ENCODE data around the gene BCL2L2. TPM values are rescaled to one million over a fixed set of nuclear protein-coding genes. Genes with fewer than 3 reads are reported as not detected.
A peak's percentile ranks its signal among the peaks of the same experiment; 100 is the strongest.
"Not testable (repeated sequence)": the region's sequence is repeated elsewhere in the genome, so short reads cannot be mapped to it uniquely, and the experiment has no call there.

BCL2L2 gene
- polyA plus RNA-seq, 3 donors from 2014 or later = 0.07 to 1.2 (median 0.69) TPM

GRCh38 chr14:23322568-23323517 is 16.2 kb downstream of the BCL2L2 start:
- Mint-ChIP-seq H3K9me3 (no peaks in the 10 kb centered on the region), H3K4me1 (peaks cover 30 to 36% of the 10 kb centered on the region in 2 donors), H3K36me3 (peaks cover 6 to 20% (median 11%) of the 10 kb centered on the region in 3 donors), H3K4me3 (peak overlapping the region; percentile 86 to 93 (median 90)), H3K27ac (peak overlapping the region; percentile 88 to 98 (median 92)), H3K27me3 (ENCODE audit: low read depth in 3 of 3) (peaks cover 5 to 13% (median 6%) of the 10 kb centered on the region in 3 donors)
- DNase-seq = no peak

DNA sequence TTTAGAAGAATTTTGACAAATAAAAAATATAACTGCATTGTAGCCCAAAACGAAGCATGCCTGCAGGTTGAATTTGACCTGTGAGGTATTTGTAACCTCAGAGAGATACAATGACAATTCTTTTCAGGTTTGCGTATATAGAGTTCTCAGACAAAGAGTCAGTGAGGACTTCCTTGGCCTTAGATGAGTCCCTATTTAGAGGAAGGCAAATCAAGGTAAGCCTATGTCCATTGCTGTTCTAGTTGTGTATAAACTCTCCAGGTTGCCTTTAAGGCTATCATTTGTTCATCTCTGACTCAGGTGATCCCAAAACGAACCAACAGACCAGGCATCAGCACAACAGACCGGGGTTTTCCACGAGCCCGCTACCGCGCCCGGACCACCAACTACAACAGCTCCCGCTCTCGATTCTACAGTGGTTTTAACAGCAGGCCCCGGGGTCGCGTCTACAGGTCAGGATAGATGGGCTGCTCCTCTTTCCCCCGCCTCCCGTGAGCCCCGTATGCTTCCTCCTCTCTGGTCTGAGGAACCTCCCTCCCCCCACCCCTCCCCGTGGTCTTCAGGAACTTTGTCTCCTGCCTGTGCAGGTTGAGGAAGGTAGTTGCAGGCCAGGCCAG is 17.3 kb downstream of the BCL2L2 start:
- H3K36me3 Mint-ChIP-seq = peaks cover 6 to 20% (median 11%) of the 10 kb centered on the region in 3 donors
- H3K4me3 Mint-ChIP-seq = no peak overlapping the region
- peaks cover 30 to 36% of the 10 kb centered on the region in 2 donors for H3K4me1 Mint-ChIP-seq
- peaks cover 5 to 15% (median 6%) of the 10 kb centered on the region in 3 donors for H3K27me3 Mint-ChIP-seq (ENCODE audit: low read depth in 3 of 3)
- no peak for DNase-seq
- peak overlapping the region in 1 of 6 donors; percentile 12 for H3K27ac Mint-ChIP-seq
- no peaks in the 10 kb centered on the region for H3K9me3 Mint-ChIP-seq

GRCh38 chr14:23324455-23324846 is 17.8 kb downstream of the BCL2L2 start:
- Mint-ChIP-seq H3K4me1 (peaks cover 30 to 35% of the 10 kb centered on the region in 2 donors), H3K27ac (peak overlapping the region in 1 of 6 donors; percentile 12), H3K27me3 (ENCODE audit: low read depth in 3 of 3) (peaks cover 6 to 15% (median 6%) of the 10 kb centered on the region in 3 donors), H3K36me3 (peaks cover 6 to 20% (median 11%) of the 10 kb centered on the region in 3 donors), H3K4me3 (no peak overlapping the region), H3K9me3 (no peaks in the 10 kb centered on the region)
- DNase-seq = no peak

DNA sequence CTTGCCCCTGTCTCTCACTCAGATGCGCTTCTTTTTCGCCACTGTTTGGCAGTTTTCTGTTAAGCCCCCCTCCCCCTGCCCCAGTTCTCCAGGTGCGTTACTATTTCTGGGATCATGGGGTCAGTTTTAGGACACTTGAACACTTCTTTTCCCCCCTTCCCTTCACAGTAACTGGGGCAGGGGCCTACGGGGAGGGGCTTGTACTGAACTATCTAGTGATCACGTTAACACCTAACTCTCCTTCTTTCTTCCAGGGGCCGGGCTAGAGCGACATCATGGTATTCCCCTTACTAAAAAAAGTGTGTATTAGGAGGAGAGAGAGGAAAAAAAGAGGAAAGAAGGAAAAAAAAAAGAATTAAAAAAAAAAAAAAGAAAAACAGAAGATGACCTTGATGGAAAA is 18.4 kb downstream of the BCL2L2 start:
- H3K27me3 Mint-ChIP-seq (ENCODE audit: low read depth in 3 of 3) = peaks cover 6 to 15% (median 11%) of the 10 kb centered on the region in 3 donors
- H3K4me3 Mint-ChIP-seq = no peak overlapping the region
- H3K27ac Mint-ChIP-seq = peak overlapping the region in 3 of 6 donors; percentile 30 to 50 (median 43)
- no peak for DNase-seq
- H3K4me1 Mint-ChIP-seq = peaks cover 26 to 29% of the 10 kb centered on the region in 2 donors
- no peaks in the 10 kb centered on the region for H3K9me3 Mint-ChIP-seq
- H3K36me3 Mint-ChIP-seq = peaks cover 6 to 20% (median 11%) of the 10 kb centered on the region in 3 donors

- not testable (repeated sequence) for H3K4me3 Mint-ChIP-seq
Measured at GRCh38 chr14:23325746-23326145, 19.1 kb downstream of the BCL2L2 start.

GRCh38 chr14:23326491-23327332 is 20.1 kb downstream of the BCL2L2 start:
- no peaks in the 10 kb centered on the region for H3K9me3 Mint-ChIP-seq
- peaks cover 6 to 20% (median 11%) of the 10 kb centered on the region in 3 donors for H3K36me3 Mint-ChIP-seq
- DNase-seq = no peak
- H3K4me1 Mint-ChIP-seq = peaks cover 17 to 20% of the 10 kb centered on the region in 2 donors
- H3K27me3 Mint-ChIP-seq (ENCODE audit: low read depth in 3 of 3) = peaks cover 2 to 5% (median 4%) of the 10 kb centered on the region in 3 donors
- H3K27ac Mint-ChIP-seq = peak overlapping the region in 4 of 6 donors; percentile 30 to 48 (median 40)
- H3K4me3 Mint-ChIP-seq = no peak overlapping the region

More at GRCh38 chr14:23325746-23326145, 19.1 kb downstream of the BCL2L2 start:
- H3K27ac Mint-ChIP-seq = peak overlapping the region in 3 of 6 donors; percentile 8 to 48 (median 39)
- H3K4me1 Mint-ChIP-seq = peaks cover 18 to 22% of the 10 kb centered on the region in 2 donors
- peaks cover 6 to 20% (median 11%) of the 10 kb centered on the region in 3 donors for H3K36me3 Mint-ChIP-seq
- H3K9me3 Mint-ChIP-seq, DNase-seq: not testable (repeated sequence)
- H3K27me3 Mint-ChIP-seq (ENCODE audit: low read depth in 3 of 3) = peaks cover 5 to 11% (median 7%) of the 10 kb centered on the region in 3 donors

- H3K9me3 Mint-ChIP-seq = no peaks in the 10 kb centered on the region
- peaks cover 0 to 5% (median 4%) of the 10 kb centered on the region in 3 donors for H3K27me3 Mint-ChIP-seq (ENCODE audit: low read depth in 3 of 3)
- no peak overlapping the region for H3K4me3 Mint-ChIP-seq
- H3K36me3 Mint-ChIP-seq = peaks cover 4 to 16% (median 11%) of the 10 kb centered on the region in 3 donors
- peak overlapping the region in 1 of 6 donors; percentile 34 for H3K27ac Mint-ChIP-seq
- peaks cover 4 to 6% of the 10 kb centered on the region in 2 donors for H3K4me1 Mint-ChIP-seq
- DNase-seq = peak; percentile 53 to 59 (median 57)
Measured at GRCh38 chr14:23327947-23328744, 21.5 kb downstream of the BCL2L2 start.

GRCh38 chr14:23335623-23336022 is 29.0 kb downstream of the BCL2L2 start:
- DNase-seq = no peak
- peaks cover 8 to 13% (median 10%) of the 10 kb centered on the region in 3 donors for H3K27me3 Mint-ChIP-seq (ENCODE audit: low read depth in 3 of 3)
- no peak overlapping the region for H3K27ac Mint-ChIP-seq
- no peaks in the 10 kb centered on the region for H3K36me3 Mint-ChIP-seq
- no peak overlapping the region for H3K4me3 Mint-ChIP-seq
- no peaks in the 10 kb centered on the region for H3K9me3 Mint-ChIP-seq
- H3K4me1 Mint-ChIP-seq = no peaks in the 10 kb centered on the region

GRCh38 chr14:23339506-23340268 is 33.1 kb downstream of the BCL2L2 start:
- H3K27ac Mint-ChIP-seq = no peak overlapping the region
- H3K9me3 Mint-ChIP-seq = no peaks in the 10 kb centered on the region
- DNase-seq = no peak
- H3K4me3 Mint-ChIP-seq = no peak overlapping the region
- no peaks in the 10 kb centered on the region for H3K36me3 Mint-ChIP-seq
- H3K27me3 Mint-ChIP-seq (ENCODE audit: low read depth in 3 of 3) = peaks cover 5 to 16% (median 9%) of the 10 kb centered on the region in 3 donors
- no peaks in the 10 kb centered on the region for H3K4me1 Mint-ChIP-seq

- Mint-ChIP-seq H3K27ac (no peak overlapping the region), H3K4me3 (no peak overlapping the region), H3K36me3 (no peaks in the 10 kb centered on the region)
Measured at GRCh38 chr14:23344481-23344880, 37.8 kb downstream of the BCL2L2 start.

GRCh38 chr14:23345987-23346692 is 39.5 kb downstream of the BCL2L2 start:
- peaks cover 6 to 10% (median 8%) of the 10 kb centered on the region in 3 donors for H3K27me3 Mint-ChIP-seq (ENCODE audit: low read depth in 3 of 3)
- peaks cover 0 to 6% of the 10 kb centered on the region in 2 donors for H3K4me1 Mint-ChIP-seq
- H3K9me3 Mint-ChIP-seq = peaks cover 0 to 1% (median 0%) of the 10 kb centered on the region in 6 donors
- H3K27ac Mint-ChIP-seq = no peak overlapping the region
- DNase-seq = no peak
- no peaks in the 10 kb centered on the region for H3K36me3 Mint-ChIP-seq
- no peak overlapping the region for H3K4me3 Mint-ChIP-seq

More at GRCh38 chr14:23344481-23344880, 37.8 kb downstream of the BCL2L2 start:
- Mint-ChIP-seq H3K4me1 (no peaks in the 10 kb centered on the region), H3K27me3 (ENCODE audit: low read depth in 3 of 3) (peaks cover 3 to 8% (median 5%) of the 10 kb centered on the region in 3 donors), H3K9me3 (peaks cover 0 to 1% (median 0%) of the 10 kb centered on the region in 6 donors)
- DNase-seq = no peak

Measured in immature natural killer cell (primary cell).